ENCODE measurements around the gene ZNF107. TPM values are rescaled to one million over a fixed set of nuclear protein-coding genes. Genes with fewer than 3 reads are reported as not detected.

Gene ZNF107
- total RNA-seq, 2 donors from 2014 or later: 4.1 to 5.5 TPM

DNA sequence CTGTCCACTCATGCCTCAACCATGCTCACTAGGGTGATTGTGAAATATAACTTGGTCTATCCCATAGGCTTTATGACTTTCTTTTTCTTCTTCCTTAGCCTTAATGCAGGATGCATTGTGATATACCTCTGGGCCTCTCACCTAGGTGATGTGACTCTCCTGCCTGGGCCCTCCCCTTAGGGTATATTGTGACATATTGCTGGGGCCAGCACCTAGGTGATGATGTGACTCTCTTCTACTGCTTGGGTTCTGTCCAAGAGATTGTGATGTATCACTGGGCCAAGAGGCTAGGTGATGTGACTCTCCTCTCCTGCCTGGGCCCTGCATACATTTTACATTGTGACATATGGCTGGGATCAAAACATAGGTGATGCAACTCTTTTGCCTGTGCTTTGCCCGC is 14.7 kb upstream of the ZNF107 start:
- DNase-seq: no peak
- intact Hi-C loops (cut with DNase I): no loop called here
- H3K27ac ChIP-seq: no peak overlapping the region
- no peak overlapping the region for H3K9ac ChIP-seq (ENCODE audit: low read depth in 2 of 2, low read length in 2 of 2)
- no peaks in the 10 kb centered on the region for H3K9me3 ChIP-seq
- TF ChIP-seq, protein P1, sequence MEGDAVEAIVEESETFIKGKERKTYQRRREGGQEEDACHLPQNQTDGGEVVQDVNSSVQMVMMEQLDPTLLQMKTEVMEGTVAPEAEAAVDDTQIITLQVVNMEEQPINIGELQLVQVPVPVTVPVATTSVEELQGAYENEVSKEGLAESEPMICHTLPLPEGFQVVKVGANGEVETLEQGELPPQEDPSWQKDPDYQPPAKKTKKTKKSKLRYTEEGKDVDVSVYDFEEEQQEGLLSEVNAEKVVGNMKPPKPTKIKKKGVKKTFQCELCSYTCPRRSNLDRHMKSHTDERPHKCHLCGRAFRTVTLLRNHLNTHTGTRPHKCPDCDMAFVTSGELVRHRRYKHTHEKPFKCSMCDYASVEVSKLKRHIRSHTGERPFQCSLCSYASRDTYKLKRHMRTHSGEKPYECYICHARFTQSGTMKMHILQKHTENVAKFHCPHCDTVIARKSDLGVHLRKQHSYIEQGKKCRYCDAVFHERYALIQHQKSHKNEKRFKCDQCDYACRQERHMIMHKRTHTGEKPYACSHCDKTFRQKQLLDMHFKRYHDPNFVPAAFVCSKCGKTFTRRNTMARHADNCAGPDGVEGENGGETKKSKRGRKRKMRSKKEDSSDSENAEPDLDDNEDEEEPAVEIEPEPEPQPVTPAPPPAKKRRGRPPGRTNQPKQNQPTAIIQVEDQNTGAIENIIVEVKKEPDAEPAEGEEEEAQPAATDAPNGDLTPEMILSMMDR (IDR thresholded peaks at IDR 0.05): no peak
- H3K4me1 ChIP-seq: no peaks in the 10 kb centered on the region
- no peak overlapping the region for H3K4me3 ChIP-seq
- H3K27me3 ChIP-seq: no peaks in the 10 kb centered on the region
- no peaks in the 10 kb centered on the region for H3K36me3 ChIP-seq

DNA sequence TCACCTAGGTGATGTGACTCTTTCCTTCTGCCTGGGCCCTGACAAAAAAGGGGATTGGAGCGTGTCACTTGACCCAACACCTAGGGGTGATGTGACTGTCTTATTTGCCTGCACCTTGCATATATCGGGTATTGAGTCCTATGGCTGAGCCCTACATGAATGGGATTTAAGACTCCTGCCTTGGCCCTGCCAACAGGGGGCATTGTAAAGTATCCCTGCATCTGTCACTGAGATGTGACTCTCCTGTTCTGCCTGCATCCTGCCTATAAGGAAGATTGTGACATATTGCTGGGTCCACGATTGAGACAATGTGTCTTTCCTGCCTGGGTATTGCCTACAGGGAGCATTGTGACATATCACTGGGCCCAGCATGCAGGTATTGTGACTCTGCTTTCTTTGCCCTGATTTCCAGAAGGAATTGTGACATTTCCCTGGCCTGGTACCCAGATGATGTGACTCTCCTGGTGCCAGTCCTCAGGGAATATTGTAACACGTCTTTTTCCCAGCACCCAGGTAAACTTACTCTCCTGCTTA is 14.2 kb upstream of the ZNF107 start:
- no peaks in the 10 kb centered on the region for H3K36me3 ChIP-seq
- no peaks in the 10 kb centered on the region for H3K27me3 ChIP-seq
- intact Hi-C loops (cut with DNase I): no loop called here
- TF ChIP-seq, protein P1 (IDR thresholded peaks at IDR 0.05): no peak
- H3K4me3 ChIP-seq: no peak overlapping the region
- no peaks in the 10 kb centered on the region for H3K9me3 ChIP-seq
- H3K27ac ChIP-seq: no peak overlapping the region
- no peaks in the 10 kb centered on the region for H3K4me1 ChIP-seq
- no peak for DNase-seq
- H3K9ac ChIP-seq (ENCODE audit: low read depth in 2 of 2, low read length in 2 of 2): no peak overlapping the region

DNA sequence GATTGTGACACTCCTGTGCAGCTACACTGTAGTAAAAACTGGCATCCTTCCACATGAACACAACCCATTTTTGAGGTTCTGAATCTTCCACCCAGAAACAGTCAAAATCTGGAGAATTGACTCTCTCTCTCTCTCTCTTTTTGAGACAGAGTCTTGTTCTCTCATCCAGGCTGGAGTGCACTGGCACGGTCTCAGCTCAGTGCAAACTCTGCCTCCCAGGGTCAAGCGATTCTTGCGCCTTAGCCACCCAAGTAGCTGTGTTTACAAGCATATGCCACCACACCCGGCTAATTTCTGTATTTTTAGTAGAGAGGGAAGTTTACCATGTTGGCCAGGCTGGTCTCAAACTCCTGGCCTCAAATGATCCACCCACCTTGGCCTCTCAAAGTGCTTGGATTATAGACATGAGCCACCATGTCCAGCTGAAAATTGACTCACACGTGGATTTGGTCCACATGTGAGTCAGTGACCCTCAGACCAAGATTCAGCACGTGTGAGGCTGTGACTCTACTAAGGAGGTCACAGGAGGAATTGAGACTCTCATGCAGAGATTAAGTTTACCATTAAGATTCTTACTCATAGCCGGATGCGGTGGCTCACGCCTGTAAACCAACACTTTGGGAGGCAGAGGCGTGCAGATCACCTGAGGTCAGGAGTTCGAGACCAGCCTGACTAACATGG is 12.1 kb upstream of the ZNF107 start:
- no peaks in the 10 kb centered on the region for H3K36me3 ChIP-seq
- intact Hi-C loops (cut with DNase I): no loop called here
- H3K27ac ChIP-seq: no peak overlapping the region
- H3K27me3 ChIP-seq: no peaks in the 10 kb centered on the region
- TF ChIP-seq, protein P1 (IDR thresholded peaks at IDR 0.05): no peak
- H3K4me3 ChIP-seq: no peak overlapping the region
- no peak for DNase-seq
- no peaks in the 10 kb centered on the region for H3K4me1 ChIP-seq
- no peak overlapping the region for H3K9ac ChIP-seq (ENCODE audit: low read depth in 2 of 2, low read length in 2 of 2)
- H3K9me3 ChIP-seq: no peaks in the 10 kb centered on the region

DNA sequence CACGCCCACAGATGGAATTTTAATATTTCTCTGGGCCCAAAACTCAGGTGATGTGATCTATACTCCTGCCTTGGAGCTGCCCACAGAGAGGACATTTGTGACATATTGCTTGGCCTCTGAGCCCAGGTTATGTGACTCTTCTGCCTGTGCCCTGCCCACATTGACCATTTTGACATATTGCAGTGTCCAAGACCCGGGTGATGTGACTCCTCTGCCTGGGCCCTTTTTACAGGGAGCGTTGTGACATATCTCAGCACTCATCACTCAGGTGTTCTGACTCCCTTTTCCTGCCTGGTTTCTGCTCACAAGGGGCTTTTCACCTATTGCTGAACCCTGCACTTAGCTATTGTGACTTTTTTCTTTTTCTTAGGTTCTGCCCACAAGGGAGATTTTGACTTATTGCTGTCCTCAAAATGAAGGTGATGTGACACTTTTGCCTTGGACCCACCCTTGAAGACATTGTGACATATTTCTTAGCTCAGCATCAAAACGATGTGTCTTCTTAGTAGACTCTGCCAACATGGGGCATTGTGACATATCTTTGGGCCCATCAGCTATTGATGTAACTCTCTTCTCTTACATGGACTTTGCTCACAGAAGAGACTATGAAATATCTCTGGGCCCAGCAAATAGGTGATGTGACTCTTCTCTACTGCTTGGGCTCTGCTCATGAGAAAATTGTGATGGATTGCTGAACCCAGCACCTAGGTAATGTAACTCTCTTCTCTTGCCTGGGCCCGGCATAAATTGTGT is 11.0 kb upstream of the ZNF107 start:
- Histone ChIP-seq H3K27ac (no peak overlapping the region), H3K9ac (ENCODE audit: low read depth in 2 of 2, low read length in 2 of 2) (no peak overlapping the region), H3K4me3 (no peak overlapping the region), H3K27me3 (no peaks in the 10 kb centered on the region), H3K9me3 (no peaks in the 10 kb centered on the region), H3K4me1 (no peaks in the 10 kb centered on the region), H3K36me3 (no peaks in the 10 kb centered on the region)
- TF ChIP-seq, protein P1 (IDR thresholded peaks at IDR 0.05): no peak
- intact Hi-C loops (cut with DNase I): no loop called here
- no peak for DNase-seq

DNA sequence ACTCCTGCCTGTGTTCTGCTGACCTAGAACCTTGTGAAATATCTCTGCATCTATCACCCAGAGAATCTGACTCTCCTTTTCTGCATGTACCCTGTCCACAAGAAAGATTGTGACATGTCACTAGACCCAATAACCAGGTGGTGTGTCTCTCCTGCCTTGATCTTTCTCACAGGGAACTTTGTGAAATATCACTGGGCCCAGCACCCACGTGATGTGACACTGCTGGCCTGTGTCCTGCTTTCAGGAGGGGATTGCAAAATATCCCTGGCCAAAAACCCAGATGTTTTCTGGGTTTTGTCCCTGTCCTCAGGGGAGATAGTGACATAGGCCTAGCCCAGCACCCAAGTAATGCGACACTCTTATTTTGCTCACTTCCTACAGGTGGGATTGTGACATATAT is 10.1 kb upstream of the ZNF107 start:
- Histone ChIP-seq H3K9me3 (no peaks in the 10 kb centered on the region), H3K9ac (ENCODE audit: low read depth in 2 of 2, low read length in 2 of 2) (no peak overlapping the region), H3K4me1 (no peaks in the 10 kb centered on the region), H3K27ac (no peak overlapping the region), H3K4me3 (no peak overlapping the region), H3K27me3 (no peaks in the 10 kb centered on the region), H3K36me3 (no peaks in the 10 kb centered on the region)
- DNase-seq: no peak
- TF ChIP-seq, protein P1 (IDR thresholded peaks at IDR 0.05): no peak
- intact Hi-C loops (cut with DNase I): no loop called here

All from colonic mucosa (tissue), 4 donors.